Measurements from ENCODE around the gene STRA8.

- no peak for TF ChIP-seq CTCF (IDR thresholded peaks at IDR 0.05; ENCODE audit: low read length)
- TF ChIP-seq EZH2 (IDR thresholded peaks at IDR 0.05; ENCODE audit: borderline replicate concordance, low read length): no peak
Measured at GRCh38 chr7:135299235-135299634, 65.6 kb downstream of the STRA8 start.

All from OCI-LY1 (cell line).